ENCODE measurements around the gene MYO1B.

GRCh38 chr2:191351921-191352320, 106.7 kb downstream of the MYO1B start:
- TF ChIP-seq EZH2 (IDR thresholded peaks at IDR 0.05; ENCODE audit: insufficient read depth, poor library complexity, severe bottlenecking), result no peak
- no peak for TF ChIP-seq EZH2phosphoT487 (IDR thresholded peaks at IDR 0.05; ENCODE audit: insufficient read depth, low read depth)

Measured in GM23248 (cell line).